Ectodermal cell (in vitro differentiated cells): ENCODE results near the gene TNFAIP6.

Experiments used
- H3K27ac ChIP-seq: 2 replicates; pipeline ENCODE4 v1.7.0; 2013; ENCODE audit warnings: mild to moderate bottlenecking, low read depth, low read length; ENCODE audit not compliant: insufficient read depth, poor library complexity, severe bottlenecking
- H3K27me3 ChIP-seq: 2 replicates; pipeline ENCODE4 v1.7.0; 2013; ENCODE audit warnings: mild to moderate bottlenecking, low read length; ENCODE audit not compliant: insufficient read depth, control insufficient read depth, poor library complexity, severe bottlenecking
- H3K36me3 ChIP-seq: one replicate; pipeline ENCODE4 v1.7.0; 2013; ENCODE audit warnings: low read length; ENCODE audit not compliant: control insufficient read depth, insufficient read depth
- H3K4me1 ChIP-seq: one replicate; pipeline ENCODE4 v1.7.0; 2013; ENCODE audit warnings: low read length; ENCODE audit not compliant: control insufficient read depth, insufficient read depth
- H3K4me3 ChIP-seq: 2 replicates; pipeline ENCODE4 v1.7.0; 2013; ENCODE audit warnings: low read depth, low read length, control low read depth; ENCODE audit not compliant: insufficient read depth
- H3K9me3 ChIP-seq: 2 replicates; pipeline ENCODE4 v1.7.0; 2013; ENCODE audit warnings: mild to moderate bottlenecking, low read length, moderate library complexity; ENCODE audit not compliant: control insufficient read depth
- WGBS, 2 experiments: methylation state at CpG; one replicate each; pipeline ENCODE4 v1.1.7; 2013; ENCODE audit warnings: missing lambda C conversion rate in 2 of 2; 5-methylcytosine and 5-hydroxymethylcytosine counted together

TNFAIP6 gene

GRCh38 chr2:151358166-151358970 is 976 bp downstream of the TNFAIP6 start:
- 86 to 88% methylated on average over 3 to 4 of the region's 4 CpGs for WGBS, 2 experiments
- no peaks in the 10 kb centered on the region for H3K27me3 ChIP-seq
- H3K4me1 ChIP-seq: peaks cover 3% of the 10 kb centered on the region
- no peaks in the 10 kb centered on the region for H3K36me3 ChIP-seq
- no peak overlapping the region for H3K4me3 ChIP-seq
- H3K9me3 ChIP-seq: no peaks in the 10 kb centered on the region
- no peak overlapping the region for H3K27ac ChIP-seq

GRCh38 chr2:151359768-151360461 is 2.5 kb downstream of the TNFAIP6 start:
- Histone ChIP-seq H3K9me3 (no peaks in the 10 kb centered on the region), H3K4me1 (peaks cover 3% of the 10 kb centered on the region), H3K27me3 (no peaks in the 10 kb centered on the region), H3K4me3 (no peak overlapping the region), H3K36me3 (no peaks in the 10 kb centered on the region), H3K27ac (no peak overlapping the region)
- WGBS, 2 experiments: 94% methylated on average over 3 to 4 of the region's 4 CpGs

- Histone ChIP-seq H3K4me3 (no peak overlapping the region), H3K4me1 (peaks cover 3% of the 10 kb centered on the region), H3K27me3 (no peaks in the 10 kb centered on the region), H3K9me3 (no peaks in the 10 kb centered on the region), H3K27ac (no peak overlapping the region), H3K36me3 (no peaks in the 10 kb centered on the region)
- WGBS, 2 experiments: 88 to 94% methylated on average over 3 of the region's 3 CpGs
These were observed 4.4 kb downstream of the TNFAIP6 start for GRCh38 chr2:151361674-151362370.

- Histone ChIP-seq H3K27me3 (no peaks in the 10 kb centered on the region), H3K4me1 (no peaks in the 10 kb centered on the region), H3K27ac (no peak overlapping the region), H3K4me3 (no peak overlapping the region), H3K9me3 (no peaks in the 10 kb centered on the region), H3K36me3 (no peaks in the 10 kb centered on the region)
- WGBS, 2 experiments: 88 to 91% methylated on average over 8 of the region's 8 CpGs
These were observed 6.3 kb downstream of the TNFAIP6 start for GRCh38 chr2:151363709-151364108.

GRCh38 chr2:151367571-151367970 is 10.2 kb downstream of the TNFAIP6 start:
- Histone ChIP-seq H3K27ac (no peak overlapping the region), H3K9me3 (no peaks in the 10 kb centered on the region), H3K27me3 (no peaks in the 10 kb centered on the region), H3K36me3 (no peaks in the 10 kb centered on the region), H3K4me3 (no peak overlapping the region), H3K4me1 (no peaks in the 10 kb centered on the region)
- WGBS, 2 experiments: 88 to 92% methylated on average over 1 to 2 of the region's 2 CpGs

- Histone ChIP-seq H3K36me3 (no peaks in the 10 kb centered on the region), H3K4me1 (no peaks in the 10 kb centered on the region), H3K4me3 (no peak overlapping the region), H3K27me3 (no peaks in the 10 kb centered on the region), H3K27ac (no peak overlapping the region), H3K9me3 (no peaks in the 10 kb centered on the region)
- WGBS, 2 experiments: 95 to 97% methylated on average over 2 of the region's 3 CpGs
These were observed 17.0 kb downstream of the TNFAIP6 start for GRCh38 chr2:151374436-151374835.

DNA sequence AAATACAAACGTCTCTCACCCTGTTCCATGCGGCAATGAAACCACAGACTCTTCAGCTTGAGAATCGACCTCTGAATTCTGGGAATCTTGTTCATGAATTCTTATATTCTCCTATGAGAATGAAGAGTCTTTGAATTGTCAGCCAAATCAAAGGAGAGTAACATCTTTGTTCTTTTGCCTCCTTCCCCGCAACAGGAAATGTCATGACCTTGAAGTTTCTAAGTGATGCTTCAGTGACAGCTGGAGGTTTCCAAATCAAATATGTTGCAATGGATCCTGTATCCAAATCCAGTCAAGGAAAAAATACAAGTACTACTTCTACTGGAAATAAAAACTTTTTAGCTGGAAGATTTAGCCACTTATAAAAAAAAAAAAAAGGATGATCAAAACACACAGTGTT is 21.8 kb downstream of the TNFAIP6 start:
- Histone ChIP-seq H3K27me3 (no peaks in the 10 kb centered on the region), H3K36me3 (no peaks in the 10 kb centered on the region)
- WGBS, 2 experiments: 97 to 99% methylated on average over 4 of the region's 4 CpGs

DNA sequence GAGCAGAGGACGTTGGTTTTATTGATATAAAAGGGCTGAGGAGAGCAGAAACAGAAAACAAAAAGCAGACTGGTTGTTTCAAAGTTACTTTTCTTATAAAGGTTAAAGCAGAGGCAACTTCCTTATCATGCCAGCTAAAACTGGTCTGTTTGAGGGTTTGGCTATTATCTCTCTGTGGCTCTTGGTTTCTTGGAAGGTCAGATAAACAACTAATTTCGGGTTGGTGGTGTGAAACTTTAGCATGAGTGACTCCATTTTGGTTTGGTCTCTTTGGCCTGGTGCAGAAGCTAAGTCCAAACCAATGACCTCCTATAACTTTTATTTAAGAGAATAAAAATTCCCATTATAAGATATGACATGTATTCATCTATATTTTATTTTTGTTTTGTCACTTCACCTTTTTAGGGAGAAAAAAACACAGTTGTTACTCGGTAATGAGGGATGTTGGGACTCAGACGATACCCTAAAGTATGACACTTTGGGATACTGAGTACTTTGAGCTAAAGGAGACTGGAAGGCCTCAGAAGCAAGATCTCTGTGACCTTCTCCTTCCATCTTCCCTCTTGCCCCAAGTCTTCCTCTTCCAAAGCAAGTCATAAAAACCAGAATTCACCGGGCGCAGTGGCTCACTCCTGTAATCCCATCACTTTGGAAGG is 23.3 kb downstream of the TNFAIP6 start:
- 92 to 93% methylated on average over 6 of the region's 6 CpGs for WGBS, 2 experiments

More for the DNA sequence above, 21.8 kb downstream of the TNFAIP6 start:
- no peak overlapping the region for H3K27ac ChIP-seq
- H3K9me3 ChIP-seq: no peaks in the 10 kb centered on the region
- no peak overlapping the region for H3K4me3 ChIP-seq
- H3K4me1 ChIP-seq: no peaks in the 10 kb centered on the region

GRCh38 chr2:151381266-151381665 is 23.9 kb downstream of the TNFAIP6 start:
- Histone ChIP-seq H3K9me3 (no peaks in the 10 kb centered on the region), H3K36me3 (no peaks in the 10 kb centered on the region), H3K4me3 (no peak overlapping the region), H3K27me3 (no peaks in the 10 kb centered on the region), H3K4me1 (no peaks in the 10 kb centered on the region), H3K27ac (no peak overlapping the region)
- WGBS, 2 experiments: 90 to 94% methylated on average over 2 of the region's 2 CpGs

More for the DNA sequence above, 23.3 kb downstream of the TNFAIP6 start:
- H3K27me3 ChIP-seq: no peaks in the 10 kb centered on the region
- no peaks in the 10 kb centered on the region for H3K9me3 ChIP-seq
- H3K36me3 ChIP-seq: no peaks in the 10 kb centered on the region
- H3K4me1 ChIP-seq: no peaks in the 10 kb centered on the region
- no peak overlapping the region for H3K27ac ChIP-seq
- no peak overlapping the region for H3K4me3 ChIP-seq
